Activated CD8-positive, alpha-beta T cell treated with anti-CD3 and anti-CD28 coated beads for 36 hours (primary cell): Measurements from ENCODE around the gene ZNF362. TPM values are rescaled to one million over a fixed set of nuclear protein-coding genes. Genes with fewer than 3 reads are reported as not detected.

Experiments
- ATAC-seq: fragments of 200-7000 bp; cut with Tn5 transposase; one replicate; pipeline ENCODE4 v1.10.0; 2021; ENCODE audit warnings: mild to moderate bottlenecking, moderate library complexity
- CTCF ChIA-PET: fragments of 350-600 bp; sonication (Branson Sonifier 250); formaldehyde crosslinking; loops from one replicate; lab custom pipeline; 2021; ENCODE audit warnings: antibody characterized with exemption; lab: Charles Lee
- POLR2A ChIA-PET: fragments of 350-600 bp; sonication (Branson Sonifier 250); formaldehyde crosslinking; loops from one replicate; lab custom pipeline; 2021; ENCODE audit warnings: antibody characterized with exemption; lab: Charles Lee
- DNase-seq: peaks from one replicate; pipeline ENCODE4 v3.0.0-alpha.2; 2020
- H3K27ac Mint-ChIP-seq: one replicate; pipeline ENCODE4 v1.8.0; 2021; ENCODE audit warnings: mild to moderate bottlenecking, mixed read lengths
- H3K27me3 Mint-ChIP-seq: one replicate; pipeline ENCODE4 v1.8.0; 2021; ENCODE audit warnings: mixed read lengths
- H3K36me3 Mint-ChIP-seq: one replicate; pipeline ENCODE4 v1.8.0; 2021; ENCODE audit warnings: low read depth, mixed read lengths
- H3K4me1 Mint-ChIP-seq: one replicate; pipeline ENCODE4 v1.8.0; 2021; ENCODE audit warnings: low read depth, mixed read lengths
- H3K4me3 Mint-ChIP-seq: one replicate; pipeline ENCODE4 v1.8.0; 2021; ENCODE audit warnings: mild to moderate bottlenecking, moderate library complexity, mixed read lengths
- H3K9me3 Mint-ChIP-seq: one replicate; pipeline ENCODE4 v1.8.0; 2021; ENCODE audit warnings: mixed read lengths
- CTCF ChIP-seq: fragments of 200-600 bp; IDR thresholded peaks from one replicate; pipeline ENCODE4 v1.8.0; 2022; ENCODE audit warnings: antibody characterized with exemption, mild to moderate bottlenecking
- intact Hi-C: fragments of 100-400 bp; cut with micrococcal nuclease; formaldehyde crosslinking; loops from one replicate; pipeline ENCODE4 v1.10.0; 2022
- total RNA-seq, 2 experiments: library from RNA; stranded (reverse); gene quantifications; one replicate each; pipeline ENCODE4 v1.2.3, GENCODE V29; 2021

The ZNF362 gene
- total RNA-seq, 2 experiments from 2014 or later, result 5.4 to 7.8 TPM

DNA sequence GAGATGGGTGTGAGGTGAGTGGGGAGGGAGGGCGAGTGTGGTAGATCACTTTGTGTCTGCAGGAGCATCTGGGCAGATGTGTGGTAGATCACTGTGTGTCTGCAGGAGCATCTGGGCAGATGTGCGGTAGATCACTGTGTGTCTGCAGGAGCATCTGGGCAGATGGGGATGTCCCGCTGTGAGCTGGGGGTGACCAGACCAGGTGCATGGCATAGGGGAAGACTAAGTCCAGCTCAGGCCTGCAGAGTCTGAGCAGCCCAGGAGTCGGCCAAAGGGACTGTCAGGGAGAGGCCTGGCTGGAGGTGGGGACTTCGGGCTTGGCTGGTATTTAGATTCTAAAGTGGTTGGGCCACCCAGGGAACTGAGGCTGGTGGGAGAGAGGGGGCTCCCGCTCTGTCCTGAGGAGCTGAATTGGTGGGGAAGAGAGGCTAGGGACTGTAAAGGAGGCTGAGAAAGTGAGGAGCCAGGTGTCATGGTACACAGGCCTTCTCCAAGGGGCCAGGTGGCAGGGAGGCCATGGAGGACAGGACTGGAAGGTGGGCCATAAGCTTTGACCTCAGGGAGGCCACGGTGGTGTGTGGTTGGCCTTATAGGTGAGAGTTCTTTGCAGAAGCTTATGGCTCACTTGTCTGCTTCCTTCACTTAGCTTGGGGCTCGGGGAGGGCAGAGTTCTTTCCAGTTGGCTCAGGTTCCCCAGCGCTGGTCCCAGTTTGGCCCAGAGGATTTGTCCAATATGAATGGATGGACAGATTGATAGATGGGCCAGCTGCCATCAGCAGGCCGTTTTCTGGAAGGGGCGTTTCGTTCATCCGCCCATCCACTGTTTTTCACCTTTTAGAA, 15.6 kb downstream of the ZNF362 start:
- Mint-ChIP-seq H3K36me3 (no peaks in the 10 kb centered on the region), H3K4me1 (peaks cover 13% of the 10 kb centered on the region), H3K27ac (no peak overlapping the region), H3K9me3 (no peaks in the 10 kb centered on the region), H3K4me3 (no peak overlapping the region), H3K27me3 (no peaks in the 10 kb centered on the region)
- ChIA-PET CTCF (interaction anchor here (0.9 to 3.2 kb wide), 3 partner anchors 24 to 184 kb away, joined by 3 to 17 read pairs (median 7); no protein-coding TSS in a partner anchor), POLR2A (interaction anchor here (1.1 kb wide), 1 partner anchor 19 kb away, joined by 3 read pairs; no protein-coding TSS in a partner anchor)
- intact Hi-C loops, result no loop called here
- ATAC-seq (no peak), DNase-seq (no peak)
- no peak for TF ChIP-seq CTCF

DNA sequence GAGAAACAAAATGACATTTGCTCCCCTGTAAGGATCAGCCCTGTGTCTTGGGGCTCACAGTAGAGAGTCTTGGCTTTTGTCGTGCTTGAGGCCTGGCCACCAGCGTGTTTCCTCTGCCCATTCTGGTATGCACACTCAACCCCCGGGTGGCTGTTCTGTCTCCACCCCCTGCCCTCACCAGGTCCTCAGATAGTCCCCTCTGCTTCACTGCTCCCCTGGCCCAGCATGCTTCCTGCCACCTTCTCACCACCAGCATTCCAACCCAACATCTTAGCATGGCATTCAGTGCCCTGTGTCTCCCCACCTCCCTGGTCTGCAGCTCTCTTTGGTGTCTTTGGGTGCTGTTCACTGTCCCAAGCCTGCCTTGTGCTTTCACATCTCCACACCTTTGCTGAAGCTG, 16.2 kb downstream of the ZNF362 start:
- no peak for TF ChIP-seq CTCF
- intact Hi-C loops, result no loop called here
- ChIA-PET POLR2A (no interaction called here), CTCF (interaction anchor here (0.9 to 3.2 kb wide), 2 partner anchors 23 to 183 kb away, joined by 3 to 17 read pairs; no protein-coding TSS in a partner anchor)
- no peaks in the 10 kb centered on the region for H3K27me3 Mint-ChIP-seq
- ATAC-seq (no peak), DNase-seq (no peak)
- H3K9me3 Mint-ChIP-seq, result no peaks in the 10 kb centered on the region
- H3K36me3 Mint-ChIP-seq, result no peaks in the 10 kb centered on the region
- peak overlapping the region; percentile 2 for H3K27ac Mint-ChIP-seq
- no peak overlapping the region for H3K4me3 Mint-ChIP-seq
- peaks cover 13% of the 10 kb centered on the region for H3K4me1 Mint-ChIP-seq

DNA sequence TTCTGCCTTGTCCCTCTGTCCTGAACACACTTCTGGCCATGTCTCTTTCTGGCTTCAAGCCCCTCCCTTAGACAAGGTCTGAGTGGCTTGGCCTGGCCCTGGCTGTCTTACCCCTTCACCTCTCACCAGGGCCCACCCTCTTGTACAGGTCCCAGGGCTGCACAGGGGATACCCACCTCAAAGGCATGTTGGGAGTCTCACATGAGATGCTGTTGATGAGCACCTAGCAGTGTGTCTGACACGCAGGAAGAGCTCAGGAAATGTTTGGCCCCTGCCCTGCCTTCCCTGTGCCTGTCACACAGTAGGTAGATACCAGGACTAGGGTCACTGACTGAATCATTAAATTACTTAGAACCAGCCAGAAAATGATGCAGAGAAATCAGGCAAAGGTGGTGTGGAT, 16.6 kb downstream of the ZNF362 start:
- no peak overlapping the region for H3K4me3 Mint-ChIP-seq
- DNase-seq, result no peak
- H3K27me3 Mint-ChIP-seq, result no peaks in the 10 kb centered on the region
- ChIA-PET CTCF (interaction anchor here (3.2 kb wide), 1 partner anchor 23 kb away, joined by 17 read pairs; no protein-coding TSS in a partner anchor), POLR2A (interaction anchor here (0.6 kb wide), 1 partner anchor 121 kb away, joined by 3 read pairs; no protein-coding TSS in a partner anchor)
- ATAC-seq, result no peak
- TF ChIP-seq CTCF, result no peak
- intact Hi-C loops, result no loop called here
- H3K27ac Mint-ChIP-seq, result peak overlapping the region; percentile 12
- peaks cover 13% of the 10 kb centered on the region for H3K4me1 Mint-ChIP-seq
- no peaks in the 10 kb centered on the region for H3K9me3 Mint-ChIP-seq
- H3K36me3 Mint-ChIP-seq, result no peaks in the 10 kb centered on the region

DNA sequence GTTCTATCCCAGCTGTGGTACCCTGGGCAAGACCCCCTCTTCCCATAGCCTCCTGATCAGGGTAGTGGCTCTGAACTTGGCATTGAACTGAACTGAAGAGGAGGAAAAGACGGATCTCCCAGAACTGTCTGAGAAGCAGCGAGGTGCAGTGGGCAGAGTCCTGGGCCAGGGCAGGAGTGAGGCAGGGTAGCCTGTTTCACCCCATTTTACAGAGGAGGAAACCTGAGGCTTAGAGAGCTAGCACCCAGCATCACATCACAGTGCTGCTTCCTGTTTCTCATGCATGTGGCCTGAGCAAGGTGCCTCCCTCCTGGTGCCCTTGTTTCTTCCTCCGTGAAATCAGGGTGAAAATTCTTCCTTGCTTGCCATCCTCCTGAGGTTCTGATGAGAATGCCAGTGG, 17.1 kb downstream of the ZNF362 start:
- H3K27ac Mint-ChIP-seq, result no peak overlapping the region
- ATAC-seq (no peak), DNase-seq (no peak)
- CTCF ChIA-PET, result interaction anchor here (3.2 kb wide), 1 partner anchor 22 kb away, joined by 17 read pairs; no protein-coding TSS in a partner anchor
- intact Hi-C loops, result no loop called here
- H3K9me3 Mint-ChIP-seq, result no peaks in the 10 kb centered on the region
- H3K27me3 Mint-ChIP-seq, result no peaks in the 10 kb centered on the region
- no peak overlapping the region for H3K4me3 Mint-ChIP-seq
- H3K36me3 Mint-ChIP-seq, result no peaks in the 10 kb centered on the region
- peaks cover 13% of the 10 kb centered on the region for H3K4me1 Mint-ChIP-seq
- POLR2A ChIA-PET, result interaction anchor here (0.6 to 0.9 kb wide), 2 partner anchors 13 to 121 kb away, joined by 3 read pairs; no protein-coding TSS in a partner anchor
- TF ChIP-seq CTCF, result no peak

GRCh38 chr1:33273961-33274371, 17.7 kb downstream of the ZNF362 start:
- CTCF ChIA-PET, result interaction anchor here (3.2 kb wide), 1 partner anchor 22 kb away, joined by 17 read pairs; no protein-coding TSS in a partner anchor
- POLR2A ChIA-PET, result interaction anchor here (0.9 kb wide), 1 partner anchor 14 kb away, joined by 3 read pairs; no protein-coding TSS in a partner anchor
- TF ChIP-seq CTCF, result no peak
- Mint-ChIP-seq H3K27me3 (no peaks in the 10 kb centered on the region), H3K9me3 (no peaks in the 10 kb centered on the region), H3K4me1 (peaks cover 13% of the 10 kb centered on the region), H3K4me3 (no peak overlapping the region), H3K36me3 (no peaks in the 10 kb centered on the region), H3K27ac (no peak overlapping the region)
- intact Hi-C loops, result no loop called here
- ATAC-seq, result no peak
- DNase-seq, result no peak
